Mesenchymal stem cell (in vitro differentiated cells and primary cell): ENCODE data around the gene TTLL1.

ENCODE experiments used
- DNase-seq: peaks from one replicate; pipeline ENCODE4 v3.0.0-alpha.2; 2013
- H2AFZ ChIP-seq: one replicate; pipeline ENCODE4 v1.6.1; 2013; ENCODE audit warnings: low read depth, mild to moderate bottlenecking, control low read depth, inconsistent platforms, low read length, moderate library complexity
- H2AK5ac ChIP-seq: 2 replicates; pipeline ENCODE4 v1.6.1; 2013; ENCODE audit warnings: low read length, moderate library complexity, mild to moderate bottlenecking, inconsistent platforms; ENCODE audit not compliant: severe bottlenecking
- H2BK120ac ChIP-seq: one replicate; pipeline ENCODE4 v1.6.1; 2013; ENCODE audit warnings: low read depth, mild to moderate bottlenecking, inconsistent platforms, low read length, moderate library complexity
- H2BK12ac ChIP-seq, 2 experiments: one replicate each; pipeline ENCODE4 v1.6.1; 2013; ENCODE audit warnings: inconsistent platforms in 2 of 2, low read length in 2 of 2, mild to moderate bottlenecking in 2 of 2, moderate library complexity in 2 of 2, control low read depth in 1 of 2
- H2BK15ac ChIP-seq: one replicate; pipeline ENCODE4 v1.6.1; 2013; ENCODE audit warnings: mild to moderate bottlenecking, low read depth, inconsistent platforms; ENCODE audit not compliant: poor library complexity, severe bottlenecking
- H2BK5ac ChIP-seq: 2 replicates; pipeline ENCODE4 v1.6.1; 2013; ENCODE audit warnings: low read depth, mild to moderate bottlenecking, low read length, control low read depth, inconsistent platforms; ENCODE audit not compliant: poor library complexity, severe bottlenecking
- H3K14ac ChIP-seq, 2 experiments: one replicate each; pipeline ENCODE4 v1.6.1; 2013; ENCODE audit warnings: inconsistent platforms in 2 of 2, low read length in 2 of 2, control low read depth in 1 of 2, mild to moderate bottlenecking in 1 of 2, moderate library complexity in 1 of 2
- H3K18ac ChIP-seq, 2 experiments: one replicate each; pipeline ENCODE4 v1.6.1; 2013; ENCODE audit warnings: inconsistent platforms in 2 of 2, low read length in 2 of 2, control low read depth in 1 of 2, low read depth in 1 of 2, mild to moderate bottlenecking in 1 of 2
- H3K23ac ChIP-seq, 2 experiments: one replicate each; pipeline ENCODE4 v1.6.1; 2013; ENCODE audit warnings: inconsistent platforms in 2 of 2, low read length in 2 of 2, mild to moderate bottlenecking in 2 of 2, moderate library complexity in 2 of 2, control low read depth in 1 of 2
- H3K27ac ChIP-seq: 2 replicates; pipeline ENCODE4 v1.5.1; 2013; ENCODE audit warnings: mild to moderate bottlenecking, moderate library complexity, low read length, control low read depth, inconsistent platforms; ENCODE audit not compliant: poor library complexity, severe bottlenecking
- H3K27me3 ChIP-seq, 2 experiments: 2 replicates each; pipeline versions ENCODE4 v1.6.1 to v1.7.0; 2013; ENCODE audit warnings: low read length in 2 of 2, mild to moderate bottlenecking in 2 of 2, moderate library complexity in 2 of 2, control low read depth in 1 of 2, inconsistent platforms in 1 of 2; ENCODE audit not compliant: control insufficient read depth in 1 of 2, insufficient read depth in 1 of 2
- H3K36me3 ChIP-seq, 2 experiments: 2 replicates each; pipeline versions ENCODE4 v1.6.1 to v1.7.0; 2013; ENCODE audit warnings: low read length in 2 of 2, control low read depth in 1 of 2, inconsistent platforms in 1 of 2, low read depth in 1 of 2, mild to moderate bottlenecking in 1 of 2; ENCODE audit not compliant: insufficient read depth in 2 of 2, control insufficient read depth in 1 of 2
- H3K4ac ChIP-seq, 2 experiments: one replicate each; pipeline ENCODE4 v1.6.1; 2013; ENCODE audit warnings: inconsistent platforms in 2 of 2, low read length in 2 of 2, mild to moderate bottlenecking in 2 of 2, moderate library complexity in 2 of 2, control low read depth in 1 of 2, low read depth in 1 of 2
- H3K4me1 ChIP-seq: 2 replicates; pipeline ENCODE4 v1.6.1; 2013; ENCODE audit warnings: low read depth, low read length, control low read depth; ENCODE audit not compliant: control insufficient read depth, insufficient read depth
- H3K4me2 ChIP-seq: 2 replicates; pipeline ENCODE4 v1.6.1; 2013; ENCODE audit warnings: low read length, mild to moderate bottlenecking, inconsistent platforms; ENCODE audit not compliant: poor library complexity, severe bottlenecking
- H3K4me3 ChIP-seq, 2 experiments: 2 replicates each; pipeline versions ENCODE4 v1.5.1 to v1.7.0; 2013; ENCODE audit warnings: low read length in 2 of 2, mild to moderate bottlenecking in 2 of 2, control low read depth in 1 of 2, low read depth in 1 of 2; ENCODE audit not compliant: insufficient read depth in 1 of 2
- H3K79me1 ChIP-seq: replicated peaks from 2 replicates; pipeline ENCODE4 v1.6.1; 2013; ENCODE audit warnings: mild to moderate bottlenecking, control low read depth, low read length, inconsistent platforms; ENCODE audit not compliant: poor library complexity, severe bottlenecking
- H3K9ac ChIP-seq: 2 replicates; pipeline ENCODE4 v1.7.0; 2013; ENCODE audit warnings: mild to moderate bottlenecking, low read length, moderate library complexity
- H3K9me3 ChIP-seq: 2 replicates; pipeline ENCODE4 v1.7.0; 2013; ENCODE audit warnings: mild to moderate bottlenecking, low read length; ENCODE audit not compliant: control insufficient read depth
- H4K8ac ChIP-seq: one replicate; pipeline ENCODE4 v1.6.1; 2013; ENCODE audit warnings: inconsistent platforms, mild to moderate bottlenecking, low read length, moderate library complexity
- H4K91ac ChIP-seq: one replicate; pipeline ENCODE4 v1.6.1; 2013; ENCODE audit warnings: mild to moderate bottlenecking, low read length, inconsistent platforms
- WGBS: methylation state at CpG from one replicate; pipeline ENCODE4 v1.1.7; 2013; ENCODE audit warnings: mixed read lengths; 5-methylcytosine and 5-hydroxymethylcytosine counted together

Gene TTLL1

DNA sequence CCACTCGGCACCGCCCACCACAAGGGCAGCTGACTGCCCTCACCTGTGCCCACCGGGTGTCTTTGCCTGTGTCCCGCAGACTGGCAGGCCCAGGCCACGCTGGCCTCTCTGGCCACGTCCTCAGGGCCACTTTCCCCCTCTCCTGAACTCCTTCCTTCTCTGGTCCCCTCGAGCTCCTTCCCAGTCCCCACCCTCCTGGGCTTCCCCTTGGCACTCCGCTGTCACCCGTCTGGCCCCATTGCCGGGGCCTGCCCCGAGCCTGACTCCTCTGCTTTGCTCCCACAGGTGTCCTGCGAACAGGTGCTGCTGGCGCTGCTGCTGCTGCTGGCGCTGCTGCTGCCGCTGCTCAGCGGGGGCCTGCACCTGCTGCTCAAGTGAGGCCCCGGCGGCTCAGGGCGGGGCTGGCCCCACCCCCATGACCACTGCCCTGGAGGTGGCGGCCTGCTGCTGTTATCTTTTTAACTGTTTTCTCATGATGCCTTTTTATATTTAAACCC, 39.8 kb upstream of the TTLL1 start:
- H3K4me1 ChIP-seq, result peaks cover 37% of the 10 kb centered on the region
- H3K4me2 ChIP-seq, result no peak overlapping the region
- peak overlapping the region; percentile 24 for H4K8ac ChIP-seq
- no peak overlapping the region for H2BK15ac ChIP-seq
- no peak overlapping the region for H2AFZ ChIP-seq
- H4K91ac ChIP-seq, result peak overlapping the region; percentile 54
- H3K27ac ChIP-seq, result no peak overlapping the region
- no peak overlapping the region for H2BK5ac ChIP-seq
- no peak overlapping the region for H3K18ac ChIP-seq
- H3K14ac ChIP-seq, result no peak overlapping the region
- H3K9me3 ChIP-seq, result no peaks in the 10 kb centered on the region
- H3K4me3 ChIP-seq, result no peak overlapping the region
- peaks cover 8% of the 10 kb centered on the region for H3K79me1 ChIP-seq
- H3K9ac ChIP-seq, result no peak overlapping the region
- no peak overlapping the region for H3K23ac ChIP-seq
- H3K4ac ChIP-seq, result no peak overlapping the region
- peak overlapping the region; percentile 44 for H2AK5ac ChIP-seq
- peaks cover 0 to 3% of the 10 kb centered on the region in 2 experiments for H3K27me3 ChIP-seq
- H3K36me3 ChIP-seq, result peaks cover 24 to 37% of the 10 kb centered on the region in 2 experiments
- H2BK12ac ChIP-seq, result no peak overlapping the region
- DNase-seq, result no peak
- 78% methylated on average over 19 of the region's 20 CpGs for WGBS
- no peak overlapping the region for H2BK120ac ChIP-seq

DNA sequence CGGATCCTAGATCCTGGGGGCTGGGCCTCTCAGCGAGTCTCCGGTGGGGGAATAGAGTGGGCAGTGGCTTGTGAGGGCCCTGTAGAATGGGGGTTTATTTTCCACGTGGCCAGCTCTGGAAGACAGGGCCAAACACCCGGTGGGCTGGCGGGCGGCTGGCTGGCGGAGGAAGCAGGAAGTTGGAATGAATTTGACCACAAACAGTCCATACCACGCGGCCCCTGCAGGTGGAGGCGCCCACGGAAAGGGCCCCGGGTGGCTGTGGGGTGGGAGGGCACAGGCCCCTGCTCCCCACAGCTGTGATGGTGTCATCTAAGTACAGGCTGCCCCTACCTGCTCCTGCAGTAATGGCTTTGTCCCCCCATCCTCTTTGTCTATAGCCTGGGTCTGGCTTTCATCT, 38.9 kb upstream of the TTLL1 start:
- no peak for DNase-seq
- H4K8ac ChIP-seq, result no peak overlapping the region
- no peak overlapping the region for H2BK15ac ChIP-seq
- H3K4me1 ChIP-seq, result peaks cover 37% of the 10 kb centered on the region
- H2BK120ac ChIP-seq, result no peak overlapping the region
- no peak overlapping the region for H3K4ac ChIP-seq
- peaks cover 19 to 32% of the 10 kb centered on the region in 2 experiments for H3K36me3 ChIP-seq
- H3K4me3 ChIP-seq, result no peak overlapping the region
- H2AFZ ChIP-seq, result no peak overlapping the region
- no peak overlapping the region for H3K23ac ChIP-seq
- no peak overlapping the region for H3K9ac ChIP-seq
- no peak overlapping the region for H3K18ac ChIP-seq
- H3K27ac ChIP-seq, result no peak overlapping the region
- 95% methylated on average over 13 of the region's 13 CpGs for WGBS
- no peak overlapping the region for H3K4me2 ChIP-seq
- H4K91ac ChIP-seq, result no peak overlapping the region
- peak overlapping the region; percentile 57 for H2AK5ac ChIP-seq
- H2BK5ac ChIP-seq, result no peak overlapping the region
- no peaks in the 10 kb centered on the region for H3K9me3 ChIP-seq
- H2BK12ac ChIP-seq, result no peak overlapping the region
- peaks cover 0 to 3% of the 10 kb centered on the region in 2 experiments for H3K27me3 ChIP-seq
- H3K14ac ChIP-seq, result no peak overlapping the region
- H3K79me1 ChIP-seq, result peaks cover 8% of the 10 kb centered on the region

DNA sequence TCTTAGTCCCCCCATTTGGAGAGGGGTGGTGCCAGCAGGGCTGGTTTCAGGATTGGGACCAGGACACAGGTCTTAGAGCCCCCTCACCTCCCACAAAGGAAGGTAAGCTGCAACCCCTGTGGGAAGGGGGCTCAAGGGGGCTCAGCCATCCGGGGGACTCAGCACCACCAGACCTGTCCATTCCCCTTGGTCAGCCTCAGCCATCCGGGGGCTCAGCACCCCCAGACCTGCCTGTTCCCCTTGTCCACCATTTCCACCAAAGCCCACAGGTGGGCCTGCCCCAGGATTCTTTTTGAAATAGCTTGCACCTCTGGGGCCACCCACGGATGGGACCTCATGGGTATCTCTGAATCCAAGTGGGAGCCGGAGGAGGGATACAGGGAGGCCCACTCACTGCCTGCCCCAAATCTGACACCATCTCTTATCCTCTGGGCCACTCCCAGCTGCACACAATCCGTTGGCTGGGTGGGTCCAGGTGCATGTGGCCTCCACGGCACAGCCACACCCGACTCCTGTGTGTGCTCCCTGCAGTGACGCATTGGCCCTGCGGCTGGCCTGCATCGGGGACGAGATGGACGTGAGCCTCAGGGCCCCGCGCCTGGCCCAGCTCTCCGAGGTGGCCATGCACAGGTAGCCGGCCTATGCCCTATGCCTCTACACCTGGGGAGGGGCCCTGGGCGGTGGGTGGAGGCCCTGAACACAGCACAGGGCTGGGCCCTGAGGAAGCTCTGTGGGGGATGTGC, 38.1 kb upstream of the TTLL1 start:
- WGBS, result 95% methylated on average over 17 of the region's 17 CpGs
- peak overlapping the region; percentile 12 for H2BK15ac ChIP-seq
- peaks cover 37% of the 10 kb centered on the region for H3K4me1 ChIP-seq
- peak overlapping the region; percentile 51 for H2BK5ac ChIP-seq
- H3K23ac ChIP-seq, result no peak overlapping the region
- peak overlapping the region in 1 of 2 experiments; percentile 21 for H2BK12ac ChIP-seq
- H3K14ac ChIP-seq, result no peak overlapping the region
- H3K27ac ChIP-seq, result peak overlapping the region; percentile 39
- H3K4me2 ChIP-seq, result peak overlapping the region; percentile 40
- H2AK5ac ChIP-seq, result peak overlapping the region; percentile 94
- H3K4me3 ChIP-seq, result no peak overlapping the region
- peaks cover 12 to 24% of the 10 kb centered on the region in 2 experiments for H3K36me3 ChIP-seq
- peaks cover 0 to 3% of the 10 kb centered on the region in 2 experiments for H3K27me3 ChIP-seq
- H3K4ac ChIP-seq, result peak overlapping the region; percentile 37 to 47
- H3K18ac ChIP-seq, result peak overlapping the region in 1 of 2 experiments; percentile 37
- H3K9ac ChIP-seq, result no peak overlapping the region
- H3K9me3 ChIP-seq, result no peaks in the 10 kb centered on the region
- DNase-seq, result no peak
- peak overlapping the region; percentile 45 for H4K8ac ChIP-seq
- peaks cover 3% of the 10 kb centered on the region for H3K79me1 ChIP-seq
- H4K91ac ChIP-seq, result peak overlapping the region; percentile 70
- H2AFZ ChIP-seq, result no peak overlapping the region
- no peak overlapping the region for H2BK120ac ChIP-seq

DNA sequence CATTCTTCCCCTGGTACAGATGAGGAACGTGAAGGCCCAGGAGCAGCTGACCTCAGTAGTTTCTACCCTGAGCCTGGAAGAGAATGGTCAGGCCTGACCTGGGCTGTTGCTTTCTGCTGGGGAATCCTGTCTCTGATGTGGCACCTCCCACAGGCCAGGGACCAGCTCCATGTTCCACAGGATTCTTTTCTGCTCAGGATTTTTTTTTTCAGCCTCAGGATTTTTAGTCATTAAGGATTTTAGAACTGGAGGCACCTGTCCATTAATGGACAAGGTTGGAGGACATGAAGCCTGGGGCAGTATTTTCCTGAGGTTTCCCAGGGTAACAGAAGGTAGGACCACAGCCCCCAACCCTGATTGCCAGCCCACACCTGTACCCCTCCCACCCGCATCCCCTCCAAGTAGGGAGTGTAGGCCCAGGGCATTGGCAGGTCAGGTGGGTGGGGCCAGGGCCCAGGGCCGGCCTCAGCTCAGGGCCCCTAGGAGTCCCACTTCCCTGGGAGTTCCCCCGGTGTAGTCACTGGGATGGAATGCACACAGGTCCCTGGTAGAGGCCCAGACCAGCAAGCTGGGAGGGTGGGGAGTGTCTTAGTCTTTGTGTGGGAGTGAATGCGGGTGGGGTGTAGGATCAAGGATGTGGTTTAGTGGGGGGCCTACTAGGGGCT, 37.4 kb upstream of the TTLL1 start:
- WGBS, result 29% methylated on average over 3 of the region's 5 CpGs
- H4K8ac ChIP-seq, result no peak overlapping the region

More for the DNA sequence above, 37.4 kb upstream of the TTLL1 start:
- H3K9ac ChIP-seq, result no peak overlapping the region
- H3K36me3 ChIP-seq, result peaks cover 5 to 18% of the 10 kb centered on the region in 2 experiments
- peak overlapping the region in 1 of 2 experiments; percentile 37 for H3K18ac ChIP-seq
- peak overlapping the region; percentile 51 for H2BK5ac ChIP-seq
- H2AK5ac ChIP-seq, result peak overlapping the region; percentile 94
- no peak overlapping the region for H2BK12ac ChIP-seq
- no peak overlapping the region for H3K14ac ChIP-seq
- no peak overlapping the region for H4K91ac ChIP-seq
- H3K4me1 ChIP-seq, result peaks cover 37% of the 10 kb centered on the region
- H3K9me3 ChIP-seq, result no peaks in the 10 kb centered on the region
- peak; percentile 85 for DNase-seq
- peak overlapping the region; percentile 12 for H2BK15ac ChIP-seq
- H3K4ac ChIP-seq, result no peak overlapping the region
- H3K79me1 ChIP-seq, result peaks cover 3% of the 10 kb centered on the region
- H3K4me2 ChIP-seq, result peak overlapping the region; percentile 40
- H3K27ac ChIP-seq, result peak overlapping the region; percentile 39
- no peak overlapping the region for H3K23ac ChIP-seq
- no peak overlapping the region for H2BK120ac ChIP-seq
- peaks cover 0 to 3% of the 10 kb centered on the region in 2 experiments for H3K27me3 ChIP-seq
- no peak overlapping the region for H2AFZ ChIP-seq
- H3K4me3 ChIP-seq, result no peak overlapping the region
